Activated T-cell treated with anti-CD3 and anti-CD28 coated beads for 4 hours (primary cell): ENCODE data around the gene TJP2.
"Not testable (repeated sequence)": the region's sequence is repeated elsewhere in the genome, so short reads cannot be mapped to it uniquely, and the experiment has no call there.

Experiments
- DNase-seq: peaks from one replicate; pipeline ENCODE4 v3.0.0-alpha.2; 2020

Gene TJP2

GRCh38 chr9:69164573-69164972 is 9.5 kb upstream of the TJP2 start:
- not testable (repeated sequence) for DNase-seq

GRCh38 chr9:69165581-69165980 is 8.5 kb upstream of the TJP2 start:
- DNase-seq, result no peak

GRCh38 chr9:69168709-69169217 is 5.3 kb upstream of the TJP2 start:
- peak; percentile 9 for DNase-seq

GRCh38 chr9:69170231-69170630 is 3.8 kb upstream of the TJP2 start:
- no peak for DNase-seq

- no peak for DNase-seq
Measured at GRCh38 chr9:69171049-69171448, 3.0 kb upstream of the TJP2 start.

- DNase-seq, result no peak
Measured at GRCh38 chr9:69171517-69171916, 2.6 kb upstream of the TJP2 start.

GRCh38 chr9:69172895-69173294 is 1.2 kb upstream of the TJP2 start:
- DNase-seq, result no peak

- DNase-seq, result no peak
Measured at GRCh38 chr9:69173497-69173890, 583 bp upstream of the TJP2 start.

- DNase-seq, result no peak
Measured at GRCh38 chr9:69174616-69175463, 763 bp downstream of the TJP2 start.

- DNase-seq, result no peak
Measured at GRCh38 chr9:69175486-69175885, 1.4 kb downstream of the TJP2 start.

- DNase-seq, result no peak
Measured at GRCh38 chr9:69176471-69177171, 2.5 kb downstream of the TJP2 start.

GRCh38 chr9:69178583-69179011 is 4.5 kb downstream of the TJP2 start:
- no peak for DNase-seq

GRCh38 chr9:69179037-69179436 is 5.0 kb downstream of the TJP2 start:
- no peak for DNase-seq

GRCh38 chr9:69180200-69180599 is 6.1 kb downstream of the TJP2 start:
- no peak for DNase-seq

- DNase-seq, result peak; percentile 9
Measured at GRCh38 chr9:69180670-69181069, 6.6 kb downstream of the TJP2 start.

- no peak for DNase-seq
Measured at GRCh38 chr9:69181908-69182353, 7.9 kb downstream of the TJP2 start.

- DNase-seq, result no peak
Measured at GRCh38 chr9:69184266-69184665, 10.2 kb downstream of the TJP2 start.

GRCh38 chr9:69186841-69187611 is 12.9 kb downstream of the TJP2 start:
- DNase-seq, result no peak

- no peak for DNase-seq
Measured at GRCh38 chr9:69188975-69189374, 14.9 kb downstream of the TJP2 start.

- no peak for DNase-seq
Measured at GRCh38 chr9:69190086-69190862, 16.2 kb downstream of the TJP2 start.

GRCh38 chr9:69190863-69191181 is 16.7 kb downstream of the TJP2 start:
- DNase-seq, result no peak

- DNase-seq, result no peak
Measured at GRCh38 chr9:69191231-69191630, 17.2 kb downstream of the TJP2 start.

GRCh38 chr9:69192214-69192613 is 18.1 kb downstream of the TJP2 start:
- DNase-seq, result no peak
